Measurements from ENCODE around the gene CATSPERD. TPM values are rescaled to one million over a fixed set of nuclear protein-coding genes. Genes with fewer than 3 reads are reported as not detected.
"Not testable (repeated sequence)": the region's sequence is repeated elsewhere in the genome, so short reads cannot be mapped to it uniquely, and the experiment has no call there.

CATSPERD gene
- total RNA-seq, 1 donor from 2014 or later: not detected

DNA sequence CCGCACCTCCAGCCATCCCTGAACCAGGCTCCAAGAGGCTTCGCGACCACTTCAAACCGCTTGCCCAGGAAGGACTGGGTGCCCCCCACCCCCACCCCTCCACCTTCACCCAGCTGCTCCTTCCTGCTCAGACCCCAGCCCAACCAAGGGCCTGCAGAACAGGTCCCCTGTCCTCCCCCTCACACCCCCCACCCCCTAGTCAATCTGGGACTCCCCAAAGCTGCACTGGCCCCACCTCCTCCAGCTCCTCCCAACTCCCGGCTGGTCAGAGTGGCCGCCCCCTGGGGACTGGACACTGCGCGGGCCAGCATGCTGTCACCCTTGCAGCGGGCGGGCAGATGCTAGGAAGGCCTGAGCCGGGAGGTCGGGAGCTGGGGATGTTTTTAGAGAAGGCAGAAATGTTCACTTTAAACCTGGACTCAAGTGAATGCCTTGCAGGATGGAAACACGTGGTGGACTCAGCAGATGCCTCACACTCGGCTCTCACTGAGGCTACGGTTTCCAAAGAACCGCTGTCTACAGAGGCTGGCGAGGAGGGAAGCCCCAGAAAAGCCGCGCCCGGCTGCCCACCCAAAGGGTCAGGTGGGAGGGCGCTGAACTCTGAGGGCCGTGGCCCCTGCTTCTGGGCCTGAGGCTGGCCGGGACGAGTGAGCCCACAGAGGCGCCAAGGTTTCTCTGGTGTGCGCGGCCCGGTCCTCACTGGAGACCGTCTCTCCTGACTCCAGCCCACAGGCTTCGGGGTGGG, 22.4 kb upstream of the CATSPERD start:
- no peak for DNase-seq

DNA sequence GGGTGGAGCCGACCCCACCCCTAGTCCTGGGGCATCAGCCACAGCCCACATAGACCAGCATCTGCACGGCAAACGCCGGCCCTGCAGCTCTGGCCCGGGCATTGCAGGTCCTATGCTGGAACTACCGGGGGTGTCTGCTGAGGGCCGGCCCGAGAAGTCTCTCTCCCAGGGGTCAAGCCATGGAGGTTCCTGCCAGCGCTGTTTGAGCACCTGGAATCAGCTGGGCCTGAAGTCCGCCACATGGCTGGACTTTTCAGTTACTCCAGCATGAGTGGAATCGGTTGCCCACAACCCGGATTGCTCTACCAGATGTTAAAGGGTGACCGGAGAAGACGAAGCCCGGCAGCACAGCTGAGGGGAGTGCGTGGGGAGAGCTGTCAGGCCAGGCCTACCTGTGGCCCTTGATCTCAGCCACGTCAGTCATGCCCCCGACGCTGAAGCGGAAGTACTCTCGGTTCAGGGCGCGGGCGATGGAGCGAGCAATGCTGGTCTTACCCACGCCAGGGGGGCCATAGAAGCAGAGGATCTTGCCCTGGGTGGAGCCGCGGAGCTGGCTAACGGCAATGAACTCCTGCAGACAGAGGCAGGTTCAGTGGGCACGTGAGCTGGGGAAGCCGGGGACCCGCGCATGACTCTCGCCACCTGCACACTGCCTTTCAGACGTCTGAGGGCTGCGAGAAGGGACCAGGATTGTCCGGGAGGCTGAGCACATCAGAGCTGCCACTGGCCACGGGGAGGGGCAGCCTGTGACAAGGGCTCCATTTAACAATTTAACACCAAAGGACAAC, 21.6 kb upstream of the CATSPERD start:
- no peak for DNase-seq

DNA sequence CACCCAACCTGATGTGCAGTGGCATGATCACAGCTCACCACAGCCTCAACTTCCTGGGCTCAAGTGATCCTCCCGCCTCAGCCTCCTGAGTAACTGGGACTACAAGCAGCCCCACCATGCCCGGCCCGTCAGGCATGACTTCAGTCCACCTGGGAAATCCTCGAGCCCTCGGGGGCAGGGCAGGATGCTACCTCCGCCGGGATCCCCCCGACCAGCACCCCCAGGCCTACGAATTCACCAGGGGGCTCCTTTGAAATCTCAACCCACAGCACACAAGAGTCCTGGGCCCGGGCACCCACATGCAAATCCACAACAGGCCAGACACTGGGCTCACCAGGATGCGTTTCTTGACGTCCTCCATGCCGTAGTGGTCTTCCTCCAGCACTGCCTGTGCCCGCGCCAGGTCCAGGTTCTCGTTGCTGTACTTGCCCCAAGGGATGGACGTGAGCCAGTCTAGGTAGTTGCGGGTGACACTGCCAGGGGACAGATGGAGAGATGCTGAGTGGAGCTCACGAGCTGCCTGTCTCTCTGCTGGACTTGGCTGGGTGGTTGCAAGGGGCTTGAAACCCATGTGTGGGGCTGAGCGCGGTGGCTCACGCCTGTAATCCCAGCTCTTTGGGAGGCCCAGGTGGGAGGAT, 19.9 kb upstream of the CATSPERD start:
- no peak for DNase-seq

DNA sequence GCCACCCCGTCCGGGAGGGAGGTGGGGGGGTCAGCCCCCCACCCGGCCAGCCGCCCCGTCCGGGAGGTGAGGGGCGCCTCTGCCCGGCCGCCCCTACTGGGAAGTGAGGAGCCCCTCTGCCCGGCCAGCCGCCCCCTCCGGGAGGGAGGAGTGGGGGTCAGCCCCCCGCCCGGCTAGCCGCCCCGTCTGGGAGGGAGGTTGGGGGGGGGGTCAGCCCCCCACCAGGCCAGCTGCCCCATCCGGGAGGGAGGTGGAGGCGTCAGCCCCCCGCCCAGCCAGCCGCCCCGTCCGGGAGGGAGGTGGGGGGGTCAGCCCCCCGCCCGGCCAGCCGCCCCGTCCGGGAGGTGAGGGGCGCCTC, 18.4 kb upstream of the CATSPERD start:
- not testable (repeated sequence) for DNase-seq

DNA sequence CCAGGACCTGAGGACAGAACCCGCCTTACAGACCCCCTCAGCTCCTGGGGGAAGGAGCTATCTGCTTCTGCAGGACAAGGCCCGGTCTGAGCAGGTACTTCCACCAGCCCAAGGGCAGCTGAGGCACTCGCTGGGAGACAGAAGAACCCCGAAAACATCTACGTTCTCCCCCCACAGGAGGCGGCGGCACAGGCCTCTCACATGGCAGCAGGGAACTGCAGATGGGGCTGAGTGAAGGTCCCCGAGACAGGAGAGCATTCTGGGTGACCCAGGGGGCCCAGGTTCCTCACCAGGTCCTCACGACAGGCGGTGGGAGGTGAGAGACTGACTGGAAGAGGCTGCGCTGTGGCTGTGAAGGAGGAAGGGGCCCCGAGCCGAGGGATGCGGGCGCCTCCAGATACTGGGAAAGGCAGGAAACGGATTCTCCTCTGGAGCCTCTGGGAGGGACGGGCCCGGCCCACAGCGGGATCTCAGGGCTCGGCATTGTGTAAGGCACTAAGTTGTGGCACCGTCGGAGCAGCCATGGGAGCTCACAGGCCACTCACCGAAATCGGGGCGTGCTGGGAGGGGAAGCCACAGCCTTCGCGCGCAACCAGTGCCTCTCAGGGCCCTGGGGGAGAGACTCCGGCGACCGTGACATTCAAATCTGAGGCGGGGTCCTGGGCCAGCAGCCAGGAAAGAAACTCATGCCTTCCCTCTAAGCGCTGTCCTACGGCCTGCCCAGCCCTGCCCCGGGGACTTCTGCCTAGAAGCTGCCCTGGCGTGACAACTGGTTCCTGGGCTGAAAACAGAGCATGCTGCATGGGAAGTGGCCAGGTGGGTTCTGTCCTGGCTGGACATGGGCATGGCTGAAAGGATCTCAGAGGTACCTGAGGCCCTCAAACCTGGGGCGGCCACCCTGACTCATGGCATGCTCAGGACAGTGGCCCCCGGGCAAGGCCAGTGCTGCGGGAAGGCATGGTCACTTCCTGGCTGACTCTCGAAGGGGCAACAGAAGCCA, 16.3 kb upstream of the CATSPERD start:
- no peak for DNase-seq

DNA sequence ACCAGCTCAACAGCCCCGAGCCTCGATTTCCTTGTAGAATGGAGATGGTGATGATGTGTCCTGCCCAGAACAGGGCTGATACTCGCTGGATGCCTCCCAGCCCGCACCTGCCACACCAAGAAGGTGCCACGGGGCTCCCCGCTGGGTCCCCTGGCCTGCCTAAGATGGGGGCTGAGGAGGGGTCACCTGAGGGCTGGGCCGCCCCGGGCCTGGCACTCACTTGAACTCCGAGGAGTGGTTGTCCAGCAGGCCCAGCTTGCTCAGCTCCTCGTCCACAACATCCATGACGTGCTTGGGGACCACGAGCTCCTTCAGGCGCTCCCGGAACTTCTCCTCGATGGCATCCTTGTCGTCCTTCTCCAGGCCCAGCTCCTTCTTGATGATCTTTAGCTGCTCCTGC, 14.9 kb upstream of the CATSPERD start:
- no peak for DNase-seq

DNA sequence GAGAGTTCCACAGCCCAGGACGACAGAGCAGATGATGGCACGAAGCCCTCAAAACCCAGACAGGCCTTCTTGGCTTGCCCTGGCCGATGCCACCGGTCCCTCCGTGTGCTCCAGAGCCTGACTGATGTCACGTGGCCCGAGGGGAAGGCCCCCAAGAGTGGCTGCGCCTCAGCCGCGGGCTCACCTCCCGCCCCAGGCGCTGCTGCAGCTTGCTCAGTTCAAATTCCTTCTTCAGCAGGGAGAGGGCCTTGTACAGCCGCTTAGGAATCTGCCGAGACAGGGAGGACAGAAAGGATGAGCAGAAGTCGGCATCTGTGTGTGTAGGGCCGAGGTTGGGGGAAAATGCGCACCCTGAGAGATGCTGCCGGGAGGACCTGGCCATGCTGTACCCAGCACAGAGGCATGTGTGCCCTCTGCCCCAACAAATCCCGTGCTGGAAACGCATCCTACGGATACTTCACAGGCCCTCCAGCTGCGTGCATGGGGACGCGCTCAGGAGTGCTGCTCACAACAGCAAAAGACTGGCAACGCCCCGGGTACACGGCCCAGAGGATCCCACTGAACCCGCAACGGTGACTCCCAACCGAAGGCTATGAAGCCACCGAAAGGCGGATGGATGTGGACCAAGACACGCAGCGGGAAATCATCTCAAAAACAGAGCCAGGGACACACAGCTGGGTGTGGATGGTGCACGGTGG, 13.4 kb upstream of the CATSPERD start:
- no peak for DNase-seq

DNA sequence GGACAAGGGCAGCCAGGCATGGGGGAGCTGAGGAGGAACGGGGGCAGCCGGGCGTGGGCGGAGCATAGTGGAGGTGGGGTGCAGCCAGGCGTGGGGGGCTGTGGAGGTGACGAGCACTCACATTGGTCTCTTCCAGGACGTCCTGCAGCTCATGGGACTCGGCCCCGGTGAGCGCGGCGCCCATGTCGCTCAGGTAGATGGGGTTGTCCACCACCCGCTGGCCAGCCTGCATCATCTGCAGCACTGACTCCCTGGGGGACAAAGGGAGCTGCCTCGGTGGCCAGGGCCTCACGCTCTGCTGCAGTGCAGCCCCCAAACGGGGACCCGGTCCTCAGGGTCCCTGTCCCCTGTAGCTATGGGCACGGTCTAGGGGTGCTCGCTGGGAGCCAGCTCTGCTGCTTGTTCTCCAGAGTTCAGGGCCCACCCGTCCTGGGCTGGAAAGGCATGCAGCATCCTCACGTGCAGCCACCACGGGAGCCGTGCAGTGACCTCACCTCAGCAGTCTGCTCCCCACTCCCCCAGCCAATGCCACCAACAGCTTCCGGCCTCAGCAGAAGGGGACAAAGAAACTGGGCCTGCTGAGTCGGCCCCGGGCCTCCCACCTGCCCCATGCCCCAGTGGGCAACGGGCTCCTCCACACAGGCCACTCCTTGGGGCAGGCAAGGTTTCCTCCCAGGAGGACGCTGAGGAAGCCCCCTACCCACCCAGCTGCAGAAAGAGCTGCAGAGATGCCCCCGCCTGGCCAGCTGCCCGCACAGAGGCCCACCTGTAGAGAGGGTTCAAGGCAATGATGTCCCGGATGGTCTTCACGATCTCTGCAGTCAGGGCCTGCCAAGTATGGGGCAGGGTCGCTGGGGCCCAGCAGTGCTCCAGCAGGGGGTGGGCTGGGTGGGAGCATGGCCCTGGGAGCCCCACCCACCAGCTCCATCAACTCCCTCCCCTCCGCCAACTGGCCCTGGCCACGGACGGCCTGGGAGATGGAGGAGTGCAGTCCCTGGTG, 12.6 kb upstream of the CATSPERD start:
- no peak for DNase-seq

DNA sequence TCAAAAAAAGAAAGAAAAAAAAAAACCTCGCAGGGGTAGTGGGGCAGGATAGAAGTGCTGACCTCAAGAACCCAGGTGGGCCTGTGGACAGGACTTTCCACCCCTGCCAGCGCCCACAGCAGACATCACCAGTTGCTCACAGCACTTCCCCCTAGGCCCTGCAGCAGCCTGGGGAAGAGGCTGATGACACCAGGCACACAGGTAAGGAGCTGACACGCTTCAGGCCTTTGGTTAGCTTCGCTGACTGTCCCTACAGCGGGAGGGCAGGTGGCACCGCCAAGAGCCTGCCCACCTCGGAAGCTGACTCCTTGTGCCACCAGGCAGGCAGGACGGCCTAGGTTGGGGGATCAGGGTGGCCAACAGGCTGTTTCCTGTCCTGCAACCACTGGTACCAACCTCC, 9.4 kb upstream of the CATSPERD start:
- no peak for DNase-seq

DNA sequence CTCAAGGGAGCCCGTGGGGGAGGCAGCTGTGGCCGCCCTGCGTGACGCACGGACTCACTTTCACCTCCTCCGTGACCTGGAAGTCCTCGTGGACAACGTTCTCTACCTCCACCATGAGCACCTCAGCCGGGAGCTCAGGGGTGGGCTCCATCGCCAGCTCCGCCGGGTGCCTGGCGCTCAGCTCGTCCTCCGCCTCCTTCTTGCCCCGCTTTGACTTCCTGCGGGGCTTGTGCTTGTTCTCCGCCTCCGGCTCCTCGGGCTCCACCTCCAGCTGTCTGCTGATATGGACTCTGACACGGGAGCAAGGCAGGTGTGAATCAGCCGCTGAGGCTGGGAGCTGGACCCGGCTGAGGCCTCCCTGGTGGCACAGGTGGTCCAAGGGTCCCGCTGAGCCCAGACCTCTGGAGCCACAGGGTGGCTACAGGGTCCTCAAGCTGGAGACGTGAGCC, 8.7 kb upstream of the CATSPERD start:
- DNase-seq: no peak

DNA sequence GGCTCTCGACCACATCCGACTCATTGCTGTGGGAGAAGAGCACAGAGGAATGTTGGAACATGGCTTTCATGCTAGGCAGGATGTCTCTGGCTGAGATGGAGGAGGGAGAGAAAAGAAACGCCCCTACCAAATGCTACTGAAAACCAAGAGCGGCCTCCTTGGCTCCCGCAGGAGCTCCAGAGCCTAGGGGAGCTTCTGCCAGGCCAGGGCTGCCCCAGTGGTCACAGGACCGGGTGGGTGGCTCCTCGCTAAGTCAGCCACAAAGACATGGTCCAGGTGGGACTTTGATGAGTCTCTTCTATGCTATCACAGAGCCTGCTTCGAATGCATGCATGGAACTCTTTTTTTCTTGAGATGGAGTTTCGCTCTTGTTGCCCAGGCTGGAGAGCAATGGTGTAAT, 7.2 kb upstream of the CATSPERD start:
- DNase-seq: no peak

DNA sequence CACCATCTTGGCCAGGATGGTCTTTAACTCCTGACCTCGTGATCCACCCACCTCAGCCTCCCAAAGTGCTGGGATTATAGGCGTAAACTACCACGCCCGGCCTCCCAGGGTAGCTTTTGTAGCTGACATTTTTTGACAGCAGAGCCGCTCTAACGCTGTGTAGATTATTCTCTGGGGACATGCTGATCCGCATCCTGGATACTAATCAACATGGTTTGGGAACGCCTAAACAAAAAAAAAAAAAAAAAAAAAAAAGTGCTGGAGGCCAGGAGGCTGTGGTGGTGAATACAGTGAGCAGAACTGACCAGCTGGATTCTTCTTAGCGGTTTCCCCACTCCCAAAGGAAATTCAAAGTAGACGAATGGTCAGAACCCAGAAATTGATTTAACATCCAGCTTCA, 5.6 kb upstream of the CATSPERD start:
- no peak for DNase-seq

DNA sequence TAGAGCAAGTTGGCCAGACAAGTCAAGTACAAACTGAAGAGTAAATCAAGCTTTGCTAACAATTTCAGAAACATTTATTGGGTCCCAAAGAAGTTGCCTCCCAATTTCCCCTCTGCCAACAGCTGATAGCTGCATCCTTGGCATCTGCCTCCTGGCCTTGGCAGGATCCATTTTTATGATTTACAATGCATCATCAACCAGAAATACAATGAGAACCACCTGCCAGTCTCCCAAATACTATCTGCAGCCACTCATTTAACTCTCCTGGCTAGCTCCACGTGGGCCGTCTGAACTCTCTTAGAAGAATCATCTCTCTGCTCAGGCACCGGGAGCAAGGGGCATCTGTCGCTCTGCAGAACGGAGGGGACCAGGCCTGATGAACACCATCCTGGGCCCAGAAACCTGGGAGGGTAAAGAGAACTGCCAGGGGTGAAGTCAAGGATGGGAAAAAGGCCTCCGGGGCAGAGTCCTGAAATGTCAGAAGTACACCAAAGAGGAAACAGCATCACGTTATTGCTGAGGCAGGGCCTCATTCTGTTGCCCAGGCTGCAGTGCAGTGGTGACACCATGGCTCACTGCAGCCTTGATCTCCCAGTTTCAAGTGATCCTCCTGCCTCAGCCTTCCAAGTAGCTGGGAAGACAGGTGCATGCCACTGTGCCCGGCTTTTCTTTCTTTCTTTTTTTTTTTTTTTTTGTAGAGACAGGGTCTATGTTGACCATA, 3.1 kb upstream of the CATSPERD start:
- DNase-seq: no peak

DNA sequence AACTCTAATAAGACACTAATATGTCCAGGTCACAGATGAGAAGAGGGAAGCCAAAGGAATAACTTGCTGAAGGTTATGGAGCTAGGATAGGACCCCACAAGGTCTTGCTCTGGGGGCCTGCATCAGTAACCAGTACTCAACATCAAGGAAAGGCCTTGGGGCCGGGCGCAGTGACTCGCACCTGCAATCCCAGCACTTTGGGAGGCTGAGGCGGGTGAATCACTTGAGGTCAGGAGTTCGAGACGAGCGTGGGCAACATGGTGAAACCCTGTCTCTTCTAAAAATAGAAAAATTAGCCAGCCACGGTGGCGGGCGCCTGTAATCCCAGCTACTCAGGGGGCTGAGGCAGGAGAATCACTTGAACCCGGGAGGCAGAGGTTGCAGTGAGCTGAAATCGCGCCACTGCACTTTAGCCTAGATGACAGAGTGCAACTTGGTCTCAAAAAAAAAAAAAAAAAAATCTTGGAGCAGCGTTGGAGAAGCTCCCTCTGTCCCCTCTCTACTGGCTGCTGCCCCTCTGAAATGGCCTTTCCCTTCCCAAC, 2.3 kb upstream of the CATSPERD start:
- DNase-seq: no peak

DNA sequence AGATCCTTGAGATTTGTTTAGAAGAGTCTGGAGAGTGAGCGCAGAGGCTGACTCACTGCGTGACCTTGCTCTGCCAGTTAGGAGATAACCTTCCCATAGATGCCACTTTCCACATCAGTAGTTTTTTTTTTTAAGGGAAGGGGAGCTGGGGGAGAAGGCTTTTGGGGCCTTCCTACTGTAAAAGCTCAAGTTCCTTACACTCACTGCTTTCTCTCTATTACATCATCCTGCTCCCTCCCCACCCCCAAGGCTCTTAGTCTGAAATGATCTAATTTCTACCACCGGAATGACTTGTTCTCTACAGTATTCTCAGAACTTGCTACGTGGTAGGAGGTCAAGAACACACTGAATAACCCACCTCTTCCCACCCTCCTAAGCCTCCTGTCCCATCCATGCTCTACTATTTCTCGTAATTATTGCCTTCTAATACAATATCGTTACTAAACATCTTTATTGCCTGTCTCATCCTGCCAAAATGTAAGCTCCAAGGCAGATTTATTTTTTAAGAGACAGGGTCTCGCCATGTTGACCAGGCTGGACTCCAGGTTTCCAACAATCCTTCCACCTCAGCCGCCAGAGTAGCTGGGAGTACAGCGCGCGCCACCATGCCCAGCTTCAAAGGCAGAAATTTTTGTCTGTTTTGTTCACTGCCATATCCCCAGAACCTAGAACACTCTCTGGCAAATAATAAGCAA, 1.7 kb upstream of the CATSPERD start:
- DNase-seq: peak; percentile 62

DNA sequence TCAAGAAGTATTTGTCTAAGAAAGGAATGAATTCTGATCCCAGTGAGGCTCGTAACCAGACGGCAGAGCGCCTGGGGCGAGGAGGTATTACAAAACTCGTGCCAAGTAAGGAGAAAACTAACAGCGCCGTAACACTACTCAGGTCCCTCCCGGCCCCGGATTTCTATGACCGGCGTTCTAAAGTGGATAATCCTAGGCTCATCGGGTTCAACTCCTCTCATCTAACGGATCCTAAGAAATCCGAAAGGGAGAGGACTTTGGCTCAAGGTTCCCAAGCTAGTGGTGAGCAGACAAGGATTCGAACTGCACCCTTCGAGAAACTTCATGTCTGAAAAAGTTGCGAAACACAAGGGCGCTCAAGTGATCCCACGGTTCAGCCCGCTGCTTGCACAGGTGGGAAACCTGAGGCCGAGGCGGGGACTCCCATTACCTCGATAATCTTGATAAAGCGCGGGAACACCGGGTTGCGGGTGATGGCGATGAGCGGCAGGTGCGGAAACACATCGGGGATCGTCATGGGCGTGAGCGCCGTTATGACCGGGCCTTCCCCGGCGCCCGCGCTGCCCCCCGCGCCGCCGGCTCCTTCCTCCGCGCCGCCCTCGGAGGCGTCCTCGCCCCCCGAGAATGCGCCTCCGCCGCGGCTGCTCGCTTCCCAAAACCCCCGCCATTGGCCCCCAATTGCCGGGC, 1.0 kb upstream of the CATSPERD start:
- peak; percentile 31 for DNase-seq

DNA sequence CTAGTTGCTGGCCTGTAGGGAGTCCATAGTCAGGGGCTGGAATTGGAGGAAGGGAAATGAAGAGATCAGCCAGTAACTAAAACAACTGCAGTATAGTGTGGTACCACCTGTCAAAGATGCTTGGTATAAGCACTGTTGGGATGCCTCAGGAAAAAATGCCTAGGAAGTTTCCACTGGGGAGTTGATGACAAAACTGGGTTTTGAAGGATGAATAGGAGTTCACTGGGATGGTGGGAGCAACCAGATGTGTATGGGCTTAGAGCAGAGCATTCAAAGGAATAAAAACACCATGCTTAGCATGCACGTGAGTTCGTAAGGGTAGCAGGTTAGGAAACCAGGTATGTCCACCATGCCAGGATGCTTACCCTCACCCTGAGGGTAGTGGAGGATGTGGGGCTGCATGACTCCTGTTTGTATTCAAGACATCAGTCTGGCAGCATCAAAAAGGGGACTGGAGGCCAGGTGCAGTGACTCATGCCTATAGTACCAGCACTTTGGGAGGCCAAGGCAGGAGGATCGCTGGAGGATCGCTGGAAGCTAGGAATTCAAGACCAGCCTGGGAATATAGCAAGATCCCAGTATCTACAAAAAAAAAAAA, 7.1 kb downstream of the CATSPERD start:
- DNase-seq: no peak

DNA sequence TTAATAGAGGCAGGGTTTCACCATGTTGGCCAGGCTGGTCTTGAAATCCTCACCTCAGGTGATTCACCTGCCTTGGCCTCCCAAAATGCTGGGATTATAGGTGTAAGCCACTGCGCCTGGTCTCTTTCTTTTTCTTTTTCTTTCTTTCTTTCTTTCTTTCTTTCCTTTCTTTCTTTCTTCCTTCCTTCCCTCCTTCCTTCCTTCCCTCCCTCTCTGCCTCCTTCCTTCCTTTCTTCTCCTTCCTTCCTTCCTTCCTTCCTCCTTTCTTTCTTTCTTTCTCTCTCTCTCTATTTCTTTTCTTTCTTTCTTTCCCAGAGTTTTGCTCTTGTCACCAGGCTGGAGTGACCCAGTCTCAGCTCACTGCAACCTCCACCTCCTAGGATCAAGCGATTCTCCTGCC, 12.7 kb downstream of the CATSPERD start:
- not testable (repeated sequence) for DNase-seq

Measured in dermis blood vessel endothelial cell (primary cell).